ENCODE results near the gene LETMD1.

Gene LETMD1

GRCh38 chr12:51025338-51025835 is 22.7 kb upstream of the LETMD1 start:
- peak overlapping the region; percentile 83 for H3K4me3 ChIP-seq (ENCODE audit: control insufficient read depth, low read depth, low read length)
- no peak for TF ChIP-seq CTCF (conservative IDR thresholded peaks at IDR 0.05; ENCODE audit: control insufficient read depth, insufficient read depth, low read depth, low read length)
- DNase-seq (ENCODE audit: low read depth) = peak; percentile 18

- TF ChIP-seq CTCF (conservative IDR thresholded peaks at IDR 0.05; ENCODE audit: control insufficient read depth, insufficient read depth, low read depth, low read length) = no peak
- peak within 1 kb of the TSS; percentile 83 for H3K4me3 ChIP-seq (ENCODE audit: control insufficient read depth, low read depth, low read length)
- peak; percentile 90 for DNase-seq (ENCODE audit: low read depth)
Measured at GRCh38 chr12:51025836-51026638, 22.1 kb upstream of the LETMD1 start, which contains the start of gene SLC11A2. TSS of gene SLC11A2 (minus strand) at chr12:51026384. CDS start at chr12:51010728, 15,656 bp downstream.

- no peak overlapping the region for H3K4me3 ChIP-seq (ENCODE audit: control insufficient read depth, low read depth, low read length)
- TF ChIP-seq CTCF (conservative IDR thresholded peaks at IDR 0.05; ENCODE audit: control insufficient read depth, insufficient read depth, low read depth, low read length) = no peak
- DNase-seq (ENCODE audit: low read depth) = no peak
Measured at GRCh38 chr12:51027342-51027835, 20.7 kb upstream of the LETMD1 start.

- peak; percentile 67 for DNase-seq (ENCODE audit: low read depth)
- peak; percentile 48 for TF ChIP-seq CTCF (conservative IDR thresholded peaks at IDR 0.05; ENCODE audit: control insufficient read depth, insufficient read depth, low read depth, low read length)
- no peak overlapping the region for H3K4me3 ChIP-seq (ENCODE audit: control insufficient read depth, low read depth, low read length)
Measured at GRCh38 chr12:51028126-51028812, 19.9 kb upstream of the LETMD1 start.

- TF ChIP-seq CTCF (conservative IDR thresholded peaks at IDR 0.05; ENCODE audit: control insufficient read depth, insufficient read depth, low read depth, low read length) = no peak
- H3K4me3 ChIP-seq (ENCODE audit: control insufficient read depth, low read depth, low read length) = no peak overlapping the region
Measured at GRCh38 chr12:51028813-51029150, 19.3 kb upstream of the LETMD1 start.

GRCh38 chr12:51033048-51033447 is 15.1 kb upstream of the LETMD1 start:
- DNase-seq (ENCODE audit: low read depth) = no peak
- H3K4me3 ChIP-seq (ENCODE audit: control insufficient read depth, low read depth, low read length) = no peak overlapping the region
- TF ChIP-seq CTCF (conservative IDR thresholded peaks at IDR 0.05; ENCODE audit: control insufficient read depth, insufficient read depth, low read depth, low read length) = no peak

More at GRCh38 chr12:51028813-51029150, 19.3 kb upstream of the LETMD1 start:
- DNase-seq (ENCODE audit: low read depth) = no peak
